GM18519 (cell line): ENCODE data around the gene UBXN1.

Source experiments
- ATAC-seq: cut with Tn5 transposase; IDR thresholded peaks from one replicate; pipeline ENCODE4 v1.9.1; 2021; ENCODE audit warnings: mild to moderate bottlenecking, moderate library complexity; ENCODE audit not compliant: unreplicated experiment, low FRiP score

UBXN1 gene

GRCh38 chr11:62646825-62647608 is 31.9 kb downstream of the UBXN1 start:
- no peak for ATAC-seq

- peak; percentile 74 for ATAC-seq
Observed at GRCh38 chr11:62645946-62646824, 32.7 kb downstream of the UBXN1 start, which contains the start of gene GANAB. Gene GANAB, minus strand, starts transcription at chr11:62646613. Its CDS starts 14 bp downstream, at chr11:62646599.

- ATAC-seq, result no peak
Observed at GRCh38 chr11:62645671-62645945, 33.3 kb downstream of the UBXN1 start.

GRCh38 chr11:62644220-62644619 is 34.7 kb downstream of the UBXN1 start:
- no peak for ATAC-seq

- ATAC-seq, result no peak
Observed at GRCh38 chr11:62632492-62632891, 46.4 kb downstream of the UBXN1 start.

- no peak for ATAC-seq
Observed at GRCh38 chr11:62627713-62628112, 51.2 kb downstream of the UBXN1 start.
